NT2/D1 (cell line): Measurements from ENCODE around the gene TEAD1.

Experiments
- YY1 ChIP-seq: IDR thresholded peaks from 2 replicates; pipeline ENCODE4 v1.6.1; 2011; ENCODE audit not compliant: insufficient read length, insufficient read depth
- ZNF274 ChIP-seq: IDR thresholded peaks from 2 replicates; pipeline ENCODE4 v1.6.1; 2011; ENCODE audit warnings: mild to moderate bottlenecking, low read depth, low read length

DNA sequence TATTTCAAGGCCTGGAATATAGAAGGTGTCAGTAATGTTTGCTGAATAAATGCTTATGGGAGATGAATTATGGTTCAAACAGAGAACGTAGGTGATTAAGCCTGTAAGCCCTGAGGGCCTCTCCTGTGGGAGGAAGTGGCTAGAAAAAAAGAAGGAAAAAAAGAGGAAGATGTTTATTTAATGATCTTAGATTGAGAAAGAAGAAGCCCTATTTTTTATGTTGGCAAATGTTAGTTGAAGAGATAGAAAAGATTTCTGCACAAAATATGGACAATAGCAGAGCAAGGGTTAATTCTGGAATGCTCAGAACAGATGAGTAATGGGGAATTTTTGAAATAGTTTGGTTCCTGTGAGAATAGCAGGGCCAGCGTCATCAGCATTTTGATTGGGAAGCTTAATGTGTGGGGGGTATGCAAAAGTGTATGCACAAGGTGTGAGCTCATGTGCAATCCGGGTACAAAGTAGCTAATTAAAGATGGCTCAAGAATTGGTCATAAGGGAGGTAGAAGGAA is 95.7 kb downstream of the TEAD1 start:
- TF ChIP-seq ZNF274 (no peak), YY1 (no peak)
